Renal pelvis (tissue), 12 donors: Measurements from ENCODE around the gene PRKCB. TPM values are rescaled to one million over a fixed set of nuclear protein-coding genes. Genes with fewer than 3 reads are reported as not detected.

Experiments
- DNase-seq: peaks from one replicate; pipeline ENCODE4 v3.0.0-alpha.2; 2013
- long read RNA-seq, 16 experiments: transcript quantifications; one replicate each; lab custom pipeline, GENCODE V29; 2026
- polyA plus RNA-seq, 3 donors: library from polyadenylated mRNA; unstranded; fragments of 120-200 nt; gene quantifications; one replicate each; pipeline ENCODE4 v1.2.1, GENCODE V29; 2013; ENCODE audit not compliant: insufficient read length in 3 of 3

PRKCB gene
- 1 to 10 TPM; 2.6 to 4.5 (median 3.8) TPM for polyA plus RNA-seq
- long read RNA-seq, donor 1, result 0 reads
- long read RNA-seq, donor 2, result 0 reads
- long read RNA-seq, donor 3, full-length matches to known transcripts, result 1 of 1 reads
- long read RNA-seq, donor 3, partial matches to known transcripts, result 0 of 1 reads
- long read RNA-seq, donor 3, other reads (novel, unspliced or antisense), result 0 of 1 reads
- long read RNA-seq, donor 4, result 0 reads
- long read RNA-seq, donor 5, full-length matches to known transcripts, result 1 of 1 reads
- long read RNA-seq, donor 5, partial matches to known transcripts, result 0 of 1 reads
- long read RNA-seq, donor 5, other reads (novel, unspliced or antisense), result 0 of 1 reads
- long read RNA-seq, donor 6, result 0 reads
- long read RNA-seq, donor 7, result 0 reads
- long read RNA-seq, donor 8, full-length matches to known transcripts, result 1 of 1 reads
- long read RNA-seq, donor 8, partial matches to known transcripts, result 0 of 1 reads
- long read RNA-seq, donor 8, other reads (novel, unspliced or antisense), result 0 of 1 reads
- long read RNA-seq, donor 9, result 0 reads
- long read RNA-seq, donor 10, result 0 reads
- long read RNA-seq, donor 11, result 0 reads
- long read RNA-seq, donor 12, result 0 reads
- long read RNA-seq, donor 13, result 0 reads
- long read RNA-seq, donor 14, result 0 reads
- long read RNA-seq, donor 15, result 0 reads
- long read RNA-seq, donor 16, result 0 reads

DNA sequence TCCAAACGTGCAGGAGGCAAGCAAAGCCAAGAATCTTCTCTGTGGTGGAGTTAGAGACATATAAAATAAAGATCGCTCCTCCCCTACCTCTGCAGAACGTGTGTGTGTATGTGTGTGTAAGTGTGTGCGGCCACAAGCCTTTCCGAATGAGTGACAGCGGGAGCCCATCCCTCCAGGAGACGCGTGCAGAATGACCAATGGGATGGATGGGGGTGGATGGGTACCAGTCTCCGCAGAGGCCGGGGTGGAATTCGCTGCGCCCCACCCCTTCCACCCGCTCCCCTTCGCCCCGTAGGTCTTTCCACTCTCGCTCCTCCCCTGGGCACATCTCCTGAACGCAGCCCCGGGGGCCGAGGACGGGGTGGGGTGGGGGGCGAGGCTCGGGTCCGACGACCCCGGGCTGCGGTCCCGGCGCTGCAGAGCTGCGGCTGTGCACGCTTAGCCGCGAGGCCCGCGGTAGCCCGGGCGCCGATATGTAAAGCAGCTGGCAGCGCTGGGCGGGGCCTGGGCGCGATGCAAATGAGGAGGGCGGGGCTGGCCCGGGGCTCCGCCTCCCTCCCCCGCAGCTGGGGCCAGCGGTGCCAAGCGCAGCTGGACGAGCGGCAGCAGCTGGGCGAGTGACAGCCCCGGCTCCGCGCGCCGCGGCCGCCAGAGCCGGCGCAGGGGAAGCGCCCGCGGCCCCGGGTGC is at the start of gene PRKCB:
PRKCB (plus strand) TSS at position 594 of the 688 bp plus-strand sequence.
- DNase-seq, result peak; percentile 84

DNA sequence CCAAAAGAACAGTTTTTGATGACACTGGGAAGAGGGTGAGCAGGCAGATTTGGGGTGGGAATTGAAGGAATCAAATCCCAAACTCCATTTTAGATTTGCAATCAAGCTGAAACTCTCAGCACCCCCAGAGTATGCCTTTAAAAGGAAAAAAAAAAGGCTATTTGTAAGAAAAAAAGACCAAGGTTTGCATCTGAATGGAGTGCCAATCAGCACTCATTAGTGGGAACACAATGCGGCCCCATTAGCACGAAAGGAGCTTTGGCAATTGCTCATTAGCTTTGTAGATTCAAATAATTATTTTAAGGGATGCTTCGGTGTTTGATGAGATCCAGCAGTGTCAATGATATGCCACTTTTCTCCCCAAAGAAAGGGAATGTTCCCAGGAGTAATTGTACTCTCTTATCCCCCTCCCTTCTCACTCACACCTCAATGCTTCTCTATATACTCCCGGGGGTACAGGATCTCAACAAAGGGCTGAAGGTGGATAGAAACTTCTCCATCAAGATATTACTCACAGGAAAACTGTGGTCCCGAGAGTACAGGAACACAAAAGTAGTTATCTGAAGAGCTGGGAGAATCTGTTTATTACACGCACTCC is 48.7 kb upstream of the PRKCB start:
- DNase-seq, result no peak

DNA sequence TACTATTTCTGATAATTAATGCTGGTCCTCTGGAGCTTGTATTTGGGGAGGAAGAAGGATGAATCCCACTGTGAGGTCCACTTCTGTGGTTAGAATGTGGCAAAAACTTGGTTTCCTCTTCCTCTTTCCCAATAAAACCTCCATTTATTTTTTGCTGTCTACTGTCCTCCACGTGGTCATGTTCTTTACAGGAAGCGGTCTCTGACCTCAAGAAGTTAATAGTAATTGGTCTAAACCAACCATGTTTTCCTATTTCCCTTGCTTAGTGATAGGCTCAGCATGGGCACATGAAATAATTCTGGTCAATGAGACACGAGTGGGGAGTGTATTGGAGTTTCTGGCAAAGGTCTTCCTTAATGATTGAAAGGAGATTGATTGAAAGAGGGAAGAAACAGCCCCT is 47.1 kb upstream of the PRKCB start:
- no peak for DNase-seq

DNA sequence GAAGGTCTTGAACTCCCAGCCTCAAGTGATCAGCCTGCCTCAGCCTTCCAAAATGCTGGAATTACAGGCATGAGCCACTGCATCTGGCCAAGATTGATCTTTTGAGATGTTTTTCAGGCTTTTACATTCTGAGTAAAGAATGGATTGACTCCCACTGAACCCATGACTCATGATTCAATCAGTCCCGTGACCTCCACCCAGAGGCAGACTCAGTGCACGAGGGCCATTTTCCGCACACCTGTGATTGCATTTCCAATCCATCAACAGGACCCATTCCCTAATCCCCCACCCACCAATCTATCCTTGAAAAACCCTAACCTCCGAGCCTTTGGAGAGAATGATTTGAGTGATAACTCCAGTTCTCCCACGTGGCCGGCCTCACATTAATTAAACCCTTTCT is 40.4 kb upstream of the PRKCB start:
- DNase-seq, result no peak

DNA sequence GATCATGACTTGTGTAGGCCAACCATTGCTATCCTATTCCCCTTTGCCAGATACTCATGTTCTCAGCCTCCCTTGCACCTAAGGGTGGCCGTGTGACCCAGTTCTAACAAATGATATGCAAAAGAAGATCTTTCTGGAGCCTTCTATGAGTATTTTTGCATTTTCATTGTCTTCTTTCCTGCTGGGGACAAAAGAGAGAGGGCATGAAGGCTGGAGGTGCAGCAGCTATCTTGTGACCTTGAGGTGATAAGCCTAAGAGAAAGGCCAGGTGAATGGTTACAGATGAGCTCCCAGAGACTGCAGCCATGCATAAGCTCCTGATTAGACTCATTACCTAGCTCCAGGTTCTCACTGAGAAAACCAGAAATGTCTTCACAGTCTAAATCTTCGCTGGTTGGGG is 38.8 kb upstream of the PRKCB start:
- no peak for DNase-seq

DNA sequence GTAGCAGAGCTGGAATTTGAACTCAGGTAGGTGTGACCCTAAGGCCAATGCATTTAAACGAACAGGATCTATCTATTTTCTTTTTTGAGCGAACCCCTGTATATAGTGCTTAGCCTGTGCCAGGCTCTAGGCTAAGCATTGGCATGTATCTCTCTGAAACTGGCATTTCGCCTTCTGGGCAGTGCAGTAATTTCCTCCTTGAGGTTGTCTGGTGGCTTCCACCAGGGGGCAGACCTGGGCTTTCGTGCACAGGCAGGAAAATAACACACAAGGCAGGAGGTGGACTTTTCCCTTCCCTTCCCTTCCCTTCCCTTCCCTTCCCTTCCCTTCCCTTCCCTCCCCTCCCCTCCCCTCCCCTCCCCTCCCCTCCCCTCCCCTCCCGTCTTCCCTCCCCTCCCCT is 34.4 kb upstream of the PRKCB start:
- DNase-seq, result peak; percentile 40

DNA sequence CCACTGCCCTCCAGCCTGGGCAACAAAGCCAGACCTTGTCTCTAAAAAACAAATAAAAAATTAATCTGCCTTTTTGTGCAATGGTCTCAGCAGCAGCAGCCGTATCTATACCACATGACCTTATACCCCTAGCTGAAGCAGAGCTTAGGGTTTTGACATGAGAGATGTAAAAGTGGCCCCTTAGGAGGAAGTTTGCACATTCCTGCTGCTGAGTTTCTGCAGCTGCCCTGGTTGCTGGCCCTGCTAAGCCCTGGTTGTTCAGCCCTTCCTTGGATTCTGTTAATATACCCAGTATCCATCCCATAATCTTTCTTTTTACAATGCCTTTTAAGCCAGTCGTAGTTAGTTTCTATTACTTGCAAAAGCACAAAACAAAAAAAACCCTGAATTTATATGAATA is 33.0 kb upstream of the PRKCB start:
- DNase-seq, result no peak

DNA sequence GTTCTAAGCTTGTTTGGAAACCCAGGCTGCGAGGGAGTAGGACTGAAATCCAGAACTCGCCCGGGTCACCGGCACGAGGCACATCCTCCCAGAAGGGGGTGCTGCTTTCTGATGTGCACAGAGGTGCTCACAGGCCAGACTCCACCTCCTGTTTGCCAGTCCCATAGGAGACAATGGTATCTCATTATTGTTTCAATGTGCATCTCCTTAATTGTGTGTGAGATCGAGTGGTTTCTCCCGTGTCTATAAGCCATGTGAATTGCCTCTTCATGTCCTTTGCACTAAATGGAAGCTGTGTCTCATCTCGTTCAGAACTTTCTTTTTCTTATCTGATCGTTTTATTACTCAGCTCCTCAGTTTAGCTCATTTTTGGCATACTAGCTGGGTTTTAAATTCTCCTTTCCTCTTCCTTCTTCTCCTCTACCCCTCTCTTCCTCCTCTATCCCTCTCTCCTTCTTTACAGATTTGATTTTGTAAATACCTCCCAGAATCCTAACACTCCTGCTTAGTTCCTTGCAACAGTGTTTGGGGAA is 32.1 kb upstream of the PRKCB start:
- DNase-seq, result no peak

DNA sequence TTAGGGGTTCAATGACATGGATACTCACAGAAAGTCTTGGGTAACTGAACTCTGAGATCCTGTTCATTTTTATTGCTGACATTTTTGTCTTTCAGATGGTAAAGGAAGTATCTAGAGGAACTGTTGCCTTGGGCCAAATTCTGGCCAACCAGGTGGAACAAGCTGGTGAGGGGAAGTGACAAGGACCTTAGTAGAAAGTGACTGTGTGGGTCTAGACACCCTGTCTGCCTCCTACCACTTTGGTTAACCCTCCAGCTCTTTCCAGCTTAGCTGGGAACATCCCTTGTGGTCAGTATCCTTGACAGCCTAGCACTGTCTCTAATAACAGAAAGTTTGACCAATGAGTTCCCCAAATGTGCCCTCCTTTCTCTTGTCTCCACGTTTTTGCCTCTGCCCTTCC is 28.8 kb upstream of the PRKCB start:
- no peak for DNase-seq

DNA sequence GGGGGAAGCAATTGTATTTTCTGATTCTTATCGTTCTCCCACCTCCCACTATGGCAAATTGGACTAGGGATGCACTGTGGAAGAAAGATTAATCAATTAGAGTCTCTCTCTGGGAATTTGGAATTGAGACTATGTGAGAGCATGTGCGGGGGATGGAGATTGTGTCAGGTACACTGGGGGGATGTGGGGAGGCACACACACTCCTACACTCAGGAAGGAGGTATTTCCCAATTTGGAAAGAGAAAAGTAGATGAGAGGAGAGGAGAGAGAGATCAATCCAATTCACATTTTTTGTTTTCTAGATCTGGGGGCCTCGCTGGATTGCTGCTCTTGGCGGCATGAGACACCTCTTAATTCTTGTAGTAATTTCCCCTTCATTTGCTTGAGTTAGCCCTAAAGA is 14.3 kb upstream of the PRKCB start:
- no peak for DNase-seq

DNA sequence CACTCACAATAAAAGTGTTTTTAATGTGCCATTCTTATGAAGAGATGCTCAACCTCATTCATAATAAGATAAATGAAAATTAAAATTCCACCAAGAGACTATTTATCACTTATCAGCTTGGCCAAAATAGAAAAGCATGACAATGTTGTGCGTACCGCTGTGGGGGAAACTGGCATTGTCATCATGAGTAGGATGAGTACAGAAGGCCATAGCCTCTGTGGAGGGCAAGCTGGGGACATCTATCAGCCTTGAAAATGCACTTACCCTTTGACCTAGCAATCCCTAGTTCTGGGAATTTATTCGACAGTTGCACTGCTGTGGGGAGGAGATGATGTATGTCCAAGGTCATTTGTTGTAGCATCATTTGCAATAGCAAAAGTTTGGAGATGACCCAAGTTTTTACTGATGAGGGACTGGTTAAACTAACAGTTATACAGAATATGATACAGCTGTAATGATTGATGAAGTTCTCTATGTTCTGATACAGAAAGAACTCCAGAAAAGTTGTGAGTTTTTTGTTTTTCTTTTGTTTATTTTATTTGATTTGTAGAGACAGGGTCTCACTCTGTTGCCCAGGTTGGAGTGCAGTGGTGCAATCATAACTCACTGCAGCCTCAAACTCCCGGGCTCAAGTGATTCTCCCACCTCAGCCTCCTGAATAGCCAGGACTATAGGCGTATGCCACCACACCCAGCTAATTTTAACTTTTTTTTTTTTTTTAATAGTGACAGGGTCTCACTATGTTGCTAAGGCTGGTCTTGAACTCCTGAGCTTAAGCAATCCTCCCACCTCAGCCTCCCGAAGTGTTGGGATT is 13.7 kb upstream of the PRKCB start:
- DNase-seq, result no peak

DNA sequence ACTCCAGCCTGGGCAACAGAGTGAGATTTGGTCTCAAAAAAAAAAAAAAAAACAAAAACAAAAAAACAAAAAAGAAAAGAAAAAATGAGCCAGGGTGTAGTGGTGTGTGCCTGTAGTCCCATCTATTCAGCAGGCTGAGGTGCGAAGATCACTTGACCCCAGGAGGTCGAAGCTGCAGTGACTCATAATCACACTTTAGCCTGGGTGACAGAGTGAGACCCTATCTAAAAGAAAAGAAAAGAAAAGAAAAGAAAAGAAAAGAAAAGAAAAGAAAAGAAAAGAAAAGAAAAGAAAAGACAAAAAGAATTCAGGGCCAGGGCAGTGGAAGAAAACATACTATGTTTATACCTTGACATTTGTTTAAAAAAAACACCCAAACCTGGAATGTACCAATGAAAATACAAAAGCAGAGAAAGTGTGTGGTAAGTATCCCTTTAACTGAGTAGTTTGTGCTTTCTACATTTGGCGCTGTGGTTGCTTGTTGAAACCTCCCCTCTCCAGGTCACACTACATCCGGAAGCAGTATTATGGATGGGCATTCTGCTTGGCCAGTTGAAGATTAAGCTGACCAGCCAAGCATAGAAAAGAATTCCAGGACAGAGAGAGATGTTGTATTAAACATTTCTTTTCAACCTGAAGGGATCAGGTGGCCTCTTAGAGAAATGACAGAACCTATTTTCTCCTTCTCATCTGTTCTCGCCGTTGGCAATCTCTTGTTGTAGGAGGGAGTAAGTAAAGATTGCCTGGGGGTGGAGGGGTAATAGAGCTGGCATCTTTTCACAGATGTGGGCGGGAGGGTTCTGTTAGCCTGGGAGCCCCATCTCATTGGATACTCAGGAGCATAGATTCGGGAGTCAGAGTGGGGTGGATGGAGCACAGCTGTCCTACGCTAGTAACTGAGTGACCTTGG is 12.1 kb upstream of the PRKCB start:
- DNase-seq, result peak; percentile 64

DNA sequence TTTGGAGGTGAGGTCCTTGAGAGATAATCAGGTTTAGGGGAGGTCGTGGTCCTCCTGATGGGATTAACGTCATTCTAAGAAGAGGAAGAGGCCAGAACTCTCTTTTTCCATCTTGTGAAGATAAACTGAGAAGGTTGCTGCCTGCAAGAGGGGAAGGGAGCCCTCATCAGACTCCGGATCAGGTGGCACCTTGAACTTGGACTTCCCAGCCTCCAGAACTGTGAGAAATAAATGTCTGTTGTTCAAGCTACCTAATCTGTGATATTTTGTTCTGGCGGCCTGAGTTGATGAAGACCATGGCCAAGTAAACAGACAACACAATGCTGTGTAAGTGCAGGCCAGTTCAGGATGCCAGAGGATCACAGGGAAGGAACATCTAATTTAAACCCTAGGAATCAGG is 10.9 kb upstream of the PRKCB start:
- no peak for DNase-seq

DNA sequence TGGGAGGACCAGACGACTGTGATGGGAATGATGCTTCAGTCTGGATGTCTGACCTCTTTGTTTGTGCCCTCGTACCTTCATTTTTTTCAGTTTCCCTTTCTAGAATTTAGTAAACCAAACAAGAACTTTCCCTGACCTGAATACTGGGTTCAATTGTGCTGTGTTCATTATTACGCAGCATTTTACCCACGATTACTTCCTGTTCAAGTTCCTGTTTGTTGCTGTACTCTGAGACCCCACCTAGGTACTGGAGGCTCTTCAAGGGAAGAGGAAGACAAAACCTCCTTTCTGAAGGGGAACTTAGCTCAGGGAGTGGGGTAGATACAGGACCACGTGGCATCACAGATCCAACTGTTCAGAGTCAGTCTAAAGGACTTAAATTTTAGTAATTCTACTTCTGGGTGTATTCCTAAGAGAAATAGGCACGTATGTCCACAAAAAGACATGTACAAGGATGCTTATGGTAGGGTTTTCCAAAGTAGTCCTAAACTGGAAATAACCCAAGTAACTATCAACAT is 9.2 kb upstream of the PRKCB start:
- no peak for DNase-seq

DNA sequence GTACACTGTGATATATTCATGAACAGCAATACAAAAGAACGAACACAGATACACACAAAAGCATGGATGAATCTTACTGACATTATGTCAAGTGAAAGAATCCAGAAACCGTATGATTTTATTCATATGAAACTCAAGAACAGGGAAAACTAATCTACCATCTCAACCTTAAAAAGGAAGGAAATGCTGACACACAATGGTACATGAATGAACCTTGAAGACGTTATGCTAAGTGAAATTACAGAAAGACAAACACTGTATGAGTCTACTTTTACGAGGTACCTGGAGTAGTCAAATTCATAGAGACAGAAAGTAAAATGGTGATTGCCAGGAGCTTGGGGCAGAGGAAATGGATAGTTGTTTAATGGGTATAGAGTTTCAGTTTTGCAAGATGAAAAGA is 8.7 kb upstream of the PRKCB start:
- DNase-seq, result no peak

DNA sequence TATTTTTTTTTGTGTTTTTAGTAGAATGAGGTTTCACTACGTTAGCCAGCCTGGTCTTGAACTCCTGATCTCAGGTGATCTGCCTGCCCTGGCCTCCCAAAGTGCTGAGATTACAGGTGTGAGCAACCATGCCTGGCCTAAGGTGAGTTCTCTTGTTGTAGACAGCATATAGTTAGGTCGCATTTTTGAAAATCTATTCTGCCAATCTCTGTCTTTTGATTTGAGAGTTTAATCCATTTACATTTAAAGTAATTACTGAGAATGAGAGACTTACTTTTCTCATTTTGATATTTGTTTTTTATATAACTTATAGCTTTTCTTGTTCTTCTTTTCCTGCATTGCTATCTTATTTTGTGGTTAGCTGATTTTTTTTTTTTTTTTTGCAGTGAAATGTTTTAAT is 6.3 kb upstream of the PRKCB start:
- DNase-seq, result no peak

DNA sequence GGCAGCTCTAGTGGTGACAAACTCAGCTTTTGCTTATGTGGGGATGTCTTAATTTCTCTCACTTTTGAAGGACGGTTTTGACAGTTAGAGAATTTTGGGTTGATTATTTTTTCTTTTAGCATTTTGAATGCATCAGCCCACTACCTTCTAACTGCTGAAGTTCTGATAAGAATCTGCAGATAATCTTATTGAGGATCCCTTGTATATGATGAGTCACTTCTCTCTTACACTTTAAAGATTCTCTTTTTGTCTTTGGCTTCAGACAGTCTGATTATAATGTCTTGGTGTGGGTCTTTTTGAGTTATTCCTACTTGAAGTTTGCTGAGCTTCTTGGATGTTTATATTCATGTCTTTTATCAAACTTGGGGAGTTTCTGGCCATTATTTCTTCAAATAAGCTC is 5.5 kb upstream of the PRKCB start:
- DNase-seq, result no peak

DNA sequence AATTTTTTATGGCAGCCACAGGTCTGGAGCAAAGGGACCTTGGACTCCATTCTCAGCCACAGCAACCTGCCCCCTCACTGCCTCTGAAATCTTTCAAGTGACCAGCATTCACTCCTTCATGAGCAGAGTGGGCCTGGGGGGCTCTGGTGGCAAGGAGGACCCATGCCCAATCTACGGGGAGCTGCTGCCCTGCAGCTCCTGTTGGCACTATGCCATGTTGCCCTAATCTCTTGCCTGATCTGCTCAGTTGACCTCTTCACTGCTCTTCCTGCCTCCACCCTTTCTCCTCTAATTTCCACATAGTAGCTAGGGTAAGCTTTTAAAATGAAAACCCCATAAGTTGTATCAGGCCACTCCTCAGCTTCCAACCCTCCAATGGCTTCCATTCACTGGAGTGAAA is 2.9 kb upstream of the PRKCB start:
- DNase-seq, result no peak

DNA sequence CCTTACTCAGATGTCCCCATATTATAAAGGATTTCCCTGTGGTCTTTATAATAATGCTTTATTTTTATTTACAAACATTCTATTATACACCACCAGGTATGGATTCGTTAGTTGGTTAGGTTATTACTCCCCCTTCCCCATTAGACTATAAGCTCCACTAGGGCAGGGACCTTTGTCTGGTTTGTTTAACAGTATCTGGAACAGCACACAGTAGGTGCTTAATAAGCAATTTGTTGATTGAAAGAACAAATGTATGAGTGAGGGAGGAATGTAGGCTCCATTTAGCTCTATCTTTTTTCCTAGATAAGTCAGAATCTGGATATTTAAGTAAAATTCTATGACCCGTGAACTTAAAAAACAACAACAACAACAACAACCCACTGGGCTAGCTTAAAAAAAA is 2.3 kb upstream of the PRKCB start:
- no peak for DNase-seq
